T-helper 17 cell (primary cell): ENCODE data around the gene SIK1. TPM values are rescaled to one million over a fixed set of nuclear protein-coding genes. Genes with fewer than 3 reads are reported as not detected.
"Not testable (repeated sequence)": the region's sequence is repeated elsewhere in the genome, so short reads cannot be mapped to it uniquely, and the experiment has no call there.

Source experiments
- ATAC-seq: fragments of 150-1000 bp; cut with Tn5 transposase; 2 replicates; pipeline ENCODE4 v1.10.0; 2021; ENCODE audit warnings: mild to moderate bottlenecking, moderate library complexity
- DNase-seq, 3 donors: peaks; one replicate each; pipeline versions ENCODE4 v3.0.0 to v3.0.0-alpha.2; 2020 to 2021
- H3K9me3 ChIP-seq: one replicate; pipeline ENCODE4 v1.7.0; 2013; ENCODE audit warnings: low read length, mild to moderate bottlenecking; ENCODE audit not compliant: control insufficient read depth, poor library complexity, severe bottlenecking
- H3K27ac Mint-ChIP-seq: one replicate; pipeline ENCODE4 v1.8.0; 2022; ENCODE audit warnings: mild to moderate bottlenecking, moderate library complexity, mixed read lengths
- H3K27me3 Mint-ChIP-seq: one replicate; pipeline ENCODE4 v1.8.0; 2022; ENCODE audit warnings: mixed read lengths
- H3K36me3 Mint-ChIP-seq: one replicate; pipeline ENCODE4 v1.8.0; 2022; ENCODE audit warnings: low read depth, mixed read lengths
- H3K4me1 Mint-ChIP-seq: one replicate; pipeline ENCODE4 v1.8.0; 2022; ENCODE audit warnings: mild to moderate bottlenecking, mixed read lengths
- H3K4me3 Mint-ChIP-seq: one replicate; pipeline ENCODE4 v1.8.0; 2022; ENCODE audit warnings: mild to moderate bottlenecking, moderate library complexity, mixed read lengths
- total RNA-seq, 4 donors: library from RNA in 2 of 4; stranded (reverse) in 2 of 4; gene quantifications; one replicate each; pipeline ENCODE4 v1.2.3 and lab custom pipeline; 2022 to 2026

SIK1 gene
- total RNA-seq, 2 donors from 2014 or later: 229 to 266 TPM

- peak; percentile 89 for ATAC-seq
- H3K27ac Mint-ChIP-seq, H3K36me3 Mint-ChIP-seq, DNase-seq, H3K27me3 Mint-ChIP-seq, H3K4me1 Mint-ChIP-seq, H3K9me3 ChIP-seq, H3K4me3 Mint-ChIP-seq: not testable (repeated sequence)
Observed at GRCh38 chr21:43427242-43427559, 270 bp upstream of the SIK1 start.

DNA sequence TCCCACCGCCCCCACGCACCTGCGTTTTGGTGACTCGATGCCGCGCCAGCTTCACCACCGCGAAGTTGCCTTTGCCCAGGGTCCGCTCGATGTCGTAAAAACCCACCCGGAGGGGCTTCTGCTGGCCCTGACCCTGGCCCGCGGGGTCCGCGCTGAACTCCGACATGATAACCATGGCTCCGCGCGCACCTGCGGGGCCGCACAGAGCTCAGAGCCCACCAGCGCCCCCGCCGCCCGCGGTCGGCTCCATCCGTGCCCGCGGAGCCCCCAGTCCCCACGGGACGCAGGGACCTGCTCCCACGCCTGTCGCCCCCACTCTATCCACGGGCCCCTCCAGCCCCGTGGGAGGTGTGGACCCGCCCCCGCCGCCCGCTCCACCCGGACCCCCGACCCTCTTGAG lies 927 bp downstream of the SIK1 start:
- ATAC-seq, H3K36me3 Mint-ChIP-seq: not testable (repeated sequence)

DNA sequence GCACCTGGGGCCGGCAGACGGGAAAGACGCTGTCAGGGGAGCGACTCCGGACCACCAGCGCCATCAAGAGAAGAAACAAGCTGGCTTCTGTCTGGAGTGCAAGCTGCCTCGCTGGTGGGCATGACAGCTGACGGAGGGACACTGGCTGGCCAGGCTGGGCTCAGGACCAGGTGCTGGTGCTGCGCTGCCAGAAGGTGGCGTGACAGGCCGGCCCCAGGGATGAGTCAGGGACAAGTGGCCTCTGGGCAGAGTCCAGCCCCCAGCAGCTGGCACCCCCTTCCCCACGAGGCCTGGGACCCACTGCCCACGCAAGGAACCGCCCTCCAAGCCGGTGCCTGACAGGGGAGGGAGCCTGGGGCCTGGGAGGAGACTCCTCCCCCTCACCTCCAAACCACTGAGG lies 7.5 kb downstream of the SIK1 start:
- H3K9me3 ChIP-seq, H3K27ac Mint-ChIP-seq, H3K36me3 Mint-ChIP-seq, H3K4me3 Mint-ChIP-seq, DNase-seq, H3K27me3 Mint-ChIP-seq, H3K4me1 Mint-ChIP-seq, ATAC-seq: not testable (repeated sequence)

More for the DNA sequence above, 927 bp downstream of the SIK1 start:
- H3K4me1 Mint-ChIP-seq, DNase-seq, H3K27me3 Mint-ChIP-seq, H3K4me3 Mint-ChIP-seq, H3K9me3 ChIP-seq, H3K27ac Mint-ChIP-seq: not testable (repeated sequence)

DNA sequence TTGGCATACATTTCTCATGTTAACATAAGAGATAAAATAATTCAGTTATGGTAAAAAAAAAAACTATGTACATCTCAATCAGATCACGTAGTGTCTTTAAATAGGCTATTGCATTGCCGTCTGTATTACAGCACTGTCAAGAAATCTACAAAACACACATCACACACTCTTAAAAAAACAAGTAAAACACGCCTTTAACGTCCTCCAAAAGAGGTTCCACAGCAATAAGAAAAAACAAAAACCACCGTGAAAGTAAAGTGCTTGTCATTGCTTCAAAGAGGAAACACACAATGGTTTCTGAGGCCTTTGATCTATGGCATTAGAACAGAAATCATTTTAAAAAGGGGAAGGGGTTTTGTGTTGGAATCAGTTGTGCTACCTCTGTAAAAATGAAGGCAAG lies 12.4 kb downstream of the SIK1 start:
- H3K4me1 Mint-ChIP-seq, DNase-seq, H3K36me3 Mint-ChIP-seq, H3K9me3 ChIP-seq, H3K27ac Mint-ChIP-seq, H3K27me3 Mint-ChIP-seq: not testable (repeated sequence)
- H3K4me3 Mint-ChIP-seq: peak overlapping the region; percentile 28
- peak; percentile 68 for ATAC-seq

DNA sequence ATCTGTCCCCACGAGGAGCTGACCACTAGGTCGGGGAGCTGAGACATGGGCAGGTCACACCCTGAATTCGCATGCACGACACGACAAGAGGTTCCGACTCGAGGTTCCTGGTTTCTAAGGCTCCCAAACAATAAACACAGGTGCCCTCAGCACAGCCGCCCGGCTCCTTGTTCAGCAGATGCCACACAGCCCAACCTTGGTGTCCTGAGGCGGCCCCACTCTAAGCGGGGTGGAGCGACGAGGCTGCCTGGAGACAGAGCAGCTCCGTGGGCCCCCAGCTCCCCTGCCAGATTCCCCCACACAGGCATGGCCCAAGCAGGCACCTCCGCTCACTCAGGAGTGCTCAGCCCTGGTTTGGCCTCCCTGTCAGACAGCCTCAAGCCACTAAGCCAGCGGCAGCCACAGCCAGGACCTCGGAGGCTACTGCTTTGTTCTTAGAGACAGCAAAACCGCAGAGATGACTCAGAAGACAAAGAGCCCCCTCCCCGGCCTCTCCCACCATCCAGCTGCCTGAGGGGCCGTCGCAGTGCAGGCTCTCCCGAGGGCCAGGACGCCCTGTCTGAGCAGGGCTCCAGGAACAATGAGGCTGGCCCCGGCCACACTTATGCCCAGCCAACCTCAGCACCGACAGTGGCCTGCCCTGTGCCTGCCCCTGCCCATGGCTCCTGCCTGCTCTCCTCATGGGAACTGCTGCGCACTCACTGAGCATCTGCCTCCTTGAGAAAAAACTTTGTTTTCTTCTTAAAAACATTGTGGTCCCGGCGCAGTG lies 14.7 kb downstream of the SIK1 start:
- H3K36me3 Mint-ChIP-seq, H3K27ac Mint-ChIP-seq, H3K27me3 Mint-ChIP-seq, ATAC-seq, DNase-seq, H3K9me3 ChIP-seq, H3K4me1 Mint-ChIP-seq, H3K4me3 Mint-ChIP-seq: not testable (repeated sequence)

GRCh38 chr21:43410456-43411068 lies 16.4 kb downstream of the SIK1 start:
- H3K27me3 Mint-ChIP-seq, H3K27ac Mint-ChIP-seq, H3K4me3 Mint-ChIP-seq, DNase-seq, H3K36me3 Mint-ChIP-seq, H3K4me1 Mint-ChIP-seq, H3K9me3 ChIP-seq: not testable (repeated sequence)
- peak; percentile 47 for ATAC-seq

DNA sequence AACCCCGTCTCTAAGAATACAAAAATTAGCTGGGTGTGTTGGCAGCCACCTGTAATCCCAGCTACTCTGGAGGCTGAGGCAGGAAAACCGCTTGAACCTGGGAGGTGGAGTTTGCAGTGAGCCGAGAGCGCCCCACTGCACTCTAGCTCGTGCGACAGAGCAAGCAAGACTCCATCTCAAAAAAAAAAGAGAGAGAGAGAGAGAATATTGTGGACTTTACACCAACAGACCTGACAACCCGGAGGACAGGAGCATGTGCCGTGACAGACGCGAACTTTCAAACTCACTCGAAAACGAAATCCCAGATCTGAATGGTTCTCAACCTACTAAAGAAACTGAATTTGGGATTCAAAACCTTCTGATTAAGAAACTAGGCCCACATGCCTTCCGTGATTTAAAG lies 19.8 kb downstream of the SIK1 start:
- not testable (repeated sequence) for H3K4me3 Mint-ChIP-seq, H3K36me3 Mint-ChIP-seq, H3K27me3 Mint-ChIP-seq, H3K27ac Mint-ChIP-seq, ATAC-seq, H3K4me1 Mint-ChIP-seq, H3K9me3 ChIP-seq, DNase-seq

DNA sequence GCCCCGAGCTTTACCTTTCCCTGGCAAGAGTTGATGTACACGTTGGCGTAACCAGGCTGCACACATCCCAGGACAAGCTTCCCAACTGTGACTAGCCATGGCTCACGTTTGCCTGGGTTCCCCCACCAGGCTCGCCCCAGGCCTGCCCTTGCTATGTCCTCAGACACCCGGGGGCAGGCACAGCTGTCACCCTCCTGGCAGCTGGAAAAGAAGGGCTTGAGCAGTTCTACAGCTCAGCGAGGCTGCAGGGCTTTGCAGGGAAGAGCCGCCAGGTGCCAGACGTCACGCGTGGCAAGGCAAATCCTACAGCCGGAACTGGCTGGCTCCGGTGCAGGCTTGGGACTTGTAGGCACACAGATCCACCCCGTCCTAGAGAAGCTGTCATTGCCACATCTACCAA lies 22.5 kb downstream of the SIK1 start:
- not testable (repeated sequence) for DNase-seq, ATAC-seq, H3K36me3 Mint-ChIP-seq, H3K27ac Mint-ChIP-seq, H3K4me1 Mint-ChIP-seq, H3K9me3 ChIP-seq, H3K4me3 Mint-ChIP-seq, H3K27me3 Mint-ChIP-seq

GRCh38 chr21:43403651-43404430 lies 23.1 kb downstream of the SIK1 start:
- not testable (repeated sequence) for ATAC-seq, H3K4me1 Mint-ChIP-seq, H3K4me3 Mint-ChIP-seq, H3K27me3 Mint-ChIP-seq, H3K9me3 ChIP-seq, DNase-seq, H3K36me3 Mint-ChIP-seq, H3K27ac Mint-ChIP-seq

- H3K36me3 Mint-ChIP-seq, H3K4me1 Mint-ChIP-seq, ATAC-seq, H3K4me3 Mint-ChIP-seq, H3K27ac Mint-ChIP-seq, H3K9me3 ChIP-seq, DNase-seq, H3K27me3 Mint-ChIP-seq: not testable (repeated sequence)
Observed at GRCh38 chr21:43401125-43401524, 25.8 kb downstream of the SIK1 start.

GRCh38 chr21:43399595-43400015 lies 27.3 kb downstream of the SIK1 start:
- not testable (repeated sequence) for H3K27me3 Mint-ChIP-seq, H3K36me3 Mint-ChIP-seq, H3K4me1 Mint-ChIP-seq, DNase-seq, H3K4me3 Mint-ChIP-seq, H3K27ac Mint-ChIP-seq, H3K9me3 ChIP-seq
- ATAC-seq: peak; percentile 66

- H3K4me3 Mint-ChIP-seq, H3K9me3 ChIP-seq, H3K36me3 Mint-ChIP-seq, H3K4me1 Mint-ChIP-seq, H3K27me3 Mint-ChIP-seq, DNase-seq, H3K27ac Mint-ChIP-seq: not testable (repeated sequence)
- ATAC-seq: peak; percentile 78
Observed at GRCh38 chr21:43399136-43399535, 27.8 kb downstream of the SIK1 start.

GRCh38 chr21:43398533-43398932 lies 28.4 kb downstream of the SIK1 start:
- ATAC-seq, H3K9me3 ChIP-seq, H3K4me3 Mint-ChIP-seq, H3K27ac Mint-ChIP-seq, DNase-seq, H3K36me3 Mint-ChIP-seq, H3K27me3 Mint-ChIP-seq, H3K4me1 Mint-ChIP-seq: not testable (repeated sequence)
